Measurements from ENCODE around the gene TDRD10.

TDRD10 gene

GRCh38 chr1:154553056-154554030 lies 51.3 kb downstream of the TDRD10 start:
- H3K79me1 ChIP-seq (ENCODE audit: low read length): peaks cover 4% of the 10 kb centered on the region
- H2BK120ac ChIP-seq (ENCODE audit: insufficient read depth, low read length, poor library complexity): no peak overlapping the region
- WGBS (ENCODE audit: extremely low coverage, insufficient coverage, insufficient read length): no CpG with 5 or more reads among the region's 12 CpGs
- no peak overlapping the region for H3K4me3 ChIP-seq (ENCODE audit: low read depth, low read length)
- no peak overlapping the region for H2AFZ ChIP-seq (ENCODE audit: insufficient read depth, low read length, poor library complexity)
- H3K4ac ChIP-seq (ENCODE audit: low read depth, low read length): no peak overlapping the region
- DNase-seq: no peak
- no peaks in the 10 kb centered on the region for H3K27me3 ChIP-seq (ENCODE audit: insufficient read depth, low read length)
- H3K14ac ChIP-seq (ENCODE audit: low read length): no peak overlapping the region
- no peak overlapping the region for H4K12ac ChIP-seq (ENCODE audit: low read depth, low read length)
- H3K23ac ChIP-seq (ENCODE audit: low read length): no peak overlapping the region
- H2BK5ac ChIP-seq (ENCODE audit: low read depth, low read length, poor library complexity): no peak overlapping the region
- no peak overlapping the region for H3K4me2 ChIP-seq (ENCODE audit: low read length)
- no peak overlapping the region for H2AK5ac ChIP-seq (ENCODE audit: low read length)
- H4K91ac ChIP-seq (ENCODE audit: low read depth, low read length): no peak overlapping the region
- no peak overlapping the region for H3K27ac ChIP-seq (ENCODE audit: low read depth, low read length)
- H3K9ac ChIP-seq (ENCODE audit: low read length): no peak overlapping the region
- H3K79me2 ChIP-seq (ENCODE audit: control insufficient read depth, insufficient read depth, low read length, poor library complexity): peaks cover 13% of the 10 kb centered on the region
- H3K18ac ChIP-seq (ENCODE audit: low read length): no peak overlapping the region
- H3K9me3 ChIP-seq (ENCODE audit: insufficient read depth, low read depth, low read length): no peaks in the 10 kb centered on the region
- H2BK12ac ChIP-seq (ENCODE audit: low read length): no peak overlapping the region
- H3K36me3 ChIP-seq (ENCODE audit: control insufficient read depth in 1 of 2, insufficient read depth in 2 of 2, low read length in 2 of 2): peaks cover 53 to 70% of the 10 kb centered on the region in 2 experiments
- H4K8ac ChIP-seq (ENCODE audit: low read depth, low read length): no peak overlapping the region
- H3K4me1 ChIP-seq (ENCODE audit: control insufficient read depth in 1 of 2, insufficient read depth in 2 of 2, low read length in 2 of 2): peaks cover 8 to 16% of the 10 kb centered on the region in 2 experiments

GRCh38 chr1:154556422-154556821 lies 54.4 kb downstream of the TDRD10 start:
- WGBS (ENCODE audit: extremely low coverage, insufficient coverage, insufficient read length): no CpG with 5 or more reads among the region's 4 CpGs
- Histone ChIP-seq H3K27me3 (ENCODE audit: insufficient read depth, low read length) (no peaks in the 10 kb centered on the region), H3K18ac (ENCODE audit: low read length) (no peak overlapping the region), H4K12ac (ENCODE audit: low read depth, low read length) (no peak overlapping the region), H3K4ac (ENCODE audit: low read depth, low read length) (peak overlapping the region; percentile 68), H3K79me1 (ENCODE audit: low read length) (peaks cover 10% of the 10 kb centered on the region), H3K4me1 (ENCODE audit: control insufficient read depth in 1 of 2, insufficient read depth in 2 of 2, low read length in 2 of 2) (peaks cover 8 to 16% of the 10 kb centered on the region in 2 experiments), H2AK5ac (ENCODE audit: low read length) (no peak overlapping the region), H3K27ac (ENCODE audit: low read depth, low read length) (no peak overlapping the region), H2BK5ac (ENCODE audit: low read depth, low read length, poor library complexity) (no peak overlapping the region), H3K36me3 (ENCODE audit: control insufficient read depth in 1 of 2, insufficient read depth in 2 of 2, low read length in 2 of 2) (peaks cover 32 to 42% of the 10 kb centered on the region in 2 experiments), H3K4me3 (ENCODE audit: low read depth, low read length) (no peak overlapping the region), H3K23ac (ENCODE audit: low read length) (no peak overlapping the region), H3K4me2 (ENCODE audit: low read length) (peak overlapping the region; percentile 78), H3K79me2 (ENCODE audit: control insufficient read depth, insufficient read depth, low read length, poor library complexity) (peaks cover 13% of the 10 kb centered on the region), H2BK12ac (ENCODE audit: low read length) (no peak overlapping the region), H4K91ac (ENCODE audit: low read depth, low read length) (no peak overlapping the region), H4K8ac (ENCODE audit: low read depth, low read length) (no peak overlapping the region), H2BK120ac (ENCODE audit: insufficient read depth, low read length, poor library complexity) (no peak overlapping the region), H3K9me3 (ENCODE audit: insufficient read depth, low read depth, low read length) (no peaks in the 10 kb centered on the region), H2AFZ (ENCODE audit: insufficient read depth, low read length, poor library complexity) (no peak overlapping the region), H3K14ac (ENCODE audit: low read length) (no peak overlapping the region), H3K9ac (ENCODE audit: low read length) (no peak overlapping the region)
- peak in 1 of 2 donors; percentile 41 for DNase-seq

GRCh38 chr1:154557248-154557938 lies 55.4 kb downstream of the TDRD10 start:
- no CpG with 5 or more reads among the region's 7 CpGs for WGBS (ENCODE audit: extremely low coverage, insufficient coverage, insufficient read length)
- Histone ChIP-seq H3K4me3 (ENCODE audit: low read depth, low read length) (peak overlapping the region; percentile 80), H3K14ac (ENCODE audit: low read length) (peak overlapping the region; percentile 26)

GRCh38 chr1:154557939-154558719 lies 56.1 kb downstream of the TDRD10 start, which contains the start of gene UBE2Q1:
TSS of gene UBE2Q1 (minus strand) at chr1:154558662. CDS start at chr1:154558553, 109 bp downstream.
- Histone ChIP-seq H3K4me2 (ENCODE audit: low read length) (peak within 1 kb of the TSS; percentile 82), H2AFZ (ENCODE audit: insufficient read depth, low read length, poor library complexity) (peak within 1 kb of the TSS; percentile 56), H4K12ac (ENCODE audit: low read depth, low read length) (peak within 1 kb of the TSS; percentile 58), H3K79me1 (ENCODE audit: low read length) (peaks cover 10% of the 10 kb centered on the region), H2BK5ac (ENCODE audit: low read depth, low read length, poor library complexity) (peak within 1 kb of the TSS; percentile 58), H3K23ac (ENCODE audit: low read length) (no peak within 1 kb of the TSS), H2BK12ac (ENCODE audit: low read length) (no peak within 1 kb of the TSS), H3K79me2 (ENCODE audit: control insufficient read depth, insufficient read depth, low read length, poor library complexity) (peaks cover 13% of the 10 kb centered on the region), H2AK5ac (ENCODE audit: low read length) (peak within 1 kb of the TSS; percentile 57), H3K36me3 (ENCODE audit: control insufficient read depth in 1 of 2, insufficient read depth in 2 of 2, low read length in 2 of 2) (peaks cover 18 to 25% of the 10 kb centered on the region in 2 experiments), H4K8ac (ENCODE audit: low read depth, low read length) (peak within 1 kb of the TSS; percentile 78), H3K27me3 (ENCODE audit: insufficient read depth, low read length) (no peaks in the 10 kb centered on the region), H2BK120ac (ENCODE audit: insufficient read depth, low read length, poor library complexity) (peak within 1 kb of the TSS; percentile 68), H3K4me3 (ENCODE audit: low read depth, low read length) (peak within 1 kb of the TSS; percentile 80), H3K9me3 (ENCODE audit: insufficient read depth, low read depth, low read length) (no peaks in the 10 kb centered on the region), H3K4me1 (ENCODE audit: control insufficient read depth in 1 of 2, insufficient read depth in 2 of 2, low read length in 2 of 2) (peaks cover 8 to 16% of the 10 kb centered on the region in 2 experiments), H3K14ac (ENCODE audit: low read length) (peak within 1 kb of the TSS; percentile 72), H3K4ac (ENCODE audit: low read depth, low read length) (peak within 1 kb of the TSS; percentile 71), H3K18ac (ENCODE audit: low read length) (peak within 1 kb of the TSS; percentile 56), H3K9ac (ENCODE audit: low read length) (peak within 1 kb of the TSS; percentile 95), H3K27ac (ENCODE audit: low read depth, low read length) (peak within 1 kb of the TSS; percentile 79), H4K91ac (ENCODE audit: low read depth, low read length) (peak within 1 kb of the TSS; percentile 75)
- no CpG with 5 or more reads among the region's 69 CpGs for WGBS (ENCODE audit: extremely low coverage, insufficient coverage, insufficient read length)
- DNase-seq: peak; percentile 48 to 64

More at GRCh38 chr1:154557248-154557938, 55.4 kb downstream of the TDRD10 start:
- H2BK5ac ChIP-seq (ENCODE audit: low read depth, low read length, poor library complexity): no peak overlapping the region
- no peak overlapping the region for H3K27ac ChIP-seq (ENCODE audit: low read depth, low read length)
- H2BK120ac ChIP-seq (ENCODE audit: insufficient read depth, low read length, poor library complexity): peak overlapping the region; percentile 68
- H2AK5ac ChIP-seq (ENCODE audit: low read length): no peak overlapping the region
- peaks cover 10% of the 10 kb centered on the region for H3K79me1 ChIP-seq (ENCODE audit: low read length)
- no peaks in the 10 kb centered on the region for H3K9me3 ChIP-seq (ENCODE audit: insufficient read depth, low read depth, low read length)
- H4K91ac ChIP-seq (ENCODE audit: low read depth, low read length): peak overlapping the region; percentile 75
- H3K4me2 ChIP-seq (ENCODE audit: low read length): peak overlapping the region; percentile 78
- H4K12ac ChIP-seq (ENCODE audit: low read depth, low read length): no peak overlapping the region
- peaks cover 13% of the 10 kb centered on the region for H3K79me2 ChIP-seq (ENCODE audit: control insufficient read depth, insufficient read depth, low read length, poor library complexity)
- H2BK12ac ChIP-seq (ENCODE audit: low read length): no peak overlapping the region
- H2AFZ ChIP-seq (ENCODE audit: insufficient read depth, low read length, poor library complexity): no peak overlapping the region
- peaks cover 22 to 33% of the 10 kb centered on the region in 2 experiments for H3K36me3 ChIP-seq (ENCODE audit: control insufficient read depth in 1 of 2, insufficient read depth in 2 of 2, low read length in 2 of 2)
- peaks cover 8 to 16% of the 10 kb centered on the region in 2 experiments for H3K4me1 ChIP-seq (ENCODE audit: control insufficient read depth in 1 of 2, insufficient read depth in 2 of 2, low read length in 2 of 2)
- H3K18ac ChIP-seq (ENCODE audit: low read length): no peak overlapping the region
- H3K4ac ChIP-seq (ENCODE audit: low read depth, low read length): peak overlapping the region; percentile 71
- H3K27me3 ChIP-seq (ENCODE audit: insufficient read depth, low read length): no peaks in the 10 kb centered on the region
- peak overlapping the region; percentile 63 for H4K8ac ChIP-seq (ENCODE audit: low read depth, low read length)
- DNase-seq: no peak
- no peak overlapping the region for H3K23ac ChIP-seq (ENCODE audit: low read length)
- H3K9ac ChIP-seq (ENCODE audit: low read length): peak overlapping the region; percentile 95

All from trophoblast cell (in vitro differentiated cells and primary cell).